GM18909 (cell line): ENCODE measurements around the gene AGMO.

Source experiments
- ATAC-seq: cut with Tn5 transposase; IDR thresholded peaks from one replicate; pipeline ENCODE4 v1.9.1; 2021; ENCODE audit warnings: mild to moderate bottlenecking; ENCODE audit not compliant: unreplicated experiment, poor library complexity

Gene AGMO

GRCh38 chr7:15561835-15562234 lies at the start of gene AGMO:
Gene AGMO (minus strand): TSS chr7:15562015.
- no peak for ATAC-seq

GRCh38 chr7:15610503-15610902 lies 48.7 kb upstream of the AGMO start:
- no peak for ATAC-seq

GRCh38 chr7:15609287-15609686 lies 47.5 kb upstream of the AGMO start:
- no peak for ATAC-seq

GRCh38 chr7:15607529-15608210 lies 45.9 kb upstream of the AGMO start:
- ATAC-seq: no peak

- ATAC-seq: no peak
Measured at GRCh38 chr7:15606561-15606960, 44.7 kb upstream of the AGMO start.

- ATAC-seq: no peak
Measured at GRCh38 chr7:15604166-15604565, 42.4 kb upstream of the AGMO start.

- ATAC-seq: no peak
Measured at GRCh38 chr7:15603124-15603523, 41.3 kb upstream of the AGMO start.

- no peak for ATAC-seq
Measured at GRCh38 chr7:15602236-15602635, 40.4 kb upstream of the AGMO start.

GRCh38 chr7:15601175-15601574 lies 39.4 kb upstream of the AGMO start:
- ATAC-seq: no peak

GRCh38 chr7:15600298-15600697 lies 38.5 kb upstream of the AGMO start:
- ATAC-seq: no peak

- ATAC-seq: no peak
Measured at GRCh38 chr7:15594461-15594860, 32.6 kb upstream of the AGMO start.

- no peak for ATAC-seq
Measured at GRCh38 chr7:15593382-15593781, 31.6 kb upstream of the AGMO start.

- ATAC-seq: no peak
Measured at GRCh38 chr7:15586266-15586665, 24.5 kb upstream of the AGMO start.

- no peak for ATAC-seq
Measured at GRCh38 chr7:15584575-15584974, 22.8 kb upstream of the AGMO start.

GRCh38 chr7:15582773-15583172 lies 21.0 kb upstream of the AGMO start:
- no peak for ATAC-seq

- no peak for ATAC-seq
Measured at GRCh38 chr7:15581352-15581951, 19.6 kb upstream of the AGMO start.

GRCh38 chr7:15580604-15581351 lies 19.0 kb upstream of the AGMO start:
- no peak for ATAC-seq

GRCh38 chr7:15577600-15577999 lies 15.8 kb upstream of the AGMO start:
- ATAC-seq: no peak

GRCh38 chr7:15571301-15571878 lies 9.6 kb upstream of the AGMO start:
- ATAC-seq: no peak

GRCh38 chr7:15567652-15568051 lies 5.8 kb upstream of the AGMO start:
- ATAC-seq: no peak

GRCh38 chr7:15567036-15567435 lies 5.2 kb upstream of the AGMO start:
- ATAC-seq: no peak
